HepG2 (cell line): ENCODE results near the gene KLHL8. TPM values are rescaled to one million over a fixed set of nuclear protein-coding genes. Genes with fewer than 3 reads are reported as not detected.

Experiments used
- ATAC-seq: fragments of 200-7000 bp; cut with Tn5 transposase; 3 replicates; pipeline ENCODE4 v1.9.1; 2020; ENCODE audit warnings: mild to moderate bottlenecking, moderate library complexity
- BruUV-seq: library from RNA; stranded (reverse); fragments of 400-500 nt; replicated peaks from 2 replicates; lab custom pipeline; 2021; lab: Mats Ljungman, UMichigan
- CTCF ChIA-PET: fragments of 300-600 bp; formaldehyde crosslinking; extraction: SDS; loops from one replicate; lab custom pipeline; 2021; ENCODE audit warnings: low total read pairs, inconsistent platforms, low intra/inter-chr PET ratio; lab: Yijun Ruan, JAX
- POLR2A ChIA-PET: fragments of 350-600 bp; sonication (Branson Sonifier 250); formaldehyde crosslinking; loops from one replicate; lab custom pipeline; 2020; ENCODE audit warnings: antibody characterized with exemption, inconsistent platforms; lab: Yijun Ruan, JAX
- DNase-seq: peaks from one replicate; pipeline ENCODE4 v3.0.0-alpha.2; 2015; ENCODE audit warnings: low spot score
- FAIRE-seq: peaks from 3 replicates; lab custom pipeline; 2011; peaks lifted over from hg19 to GRCh38; lab: Jason Lieb, UNC
- H2AFZ ChIP-seq: one replicate; pipeline ENCODE4 v1.6.1; 2011; ENCODE audit warnings: low read length, inconsistent platforms
- H3K27ac ChIP-seq: fragments of 300-600 bp; 3 replicates; pipeline ENCODE4 v1.8.0; 2011; ENCODE audit warnings: mixed run types, mild to moderate bottlenecking, mixed read lengths, low read length, inconsistent platforms; ENCODE audit not compliant: insufficient read depth; ENCODE audit errors: extremely low read length
- H3K27me3 ChIP-seq, 2 experiments: fragments of 200-600 bp in 1 of 2; 2 replicates in 1 of 2; 3 replicates in 1 of 2; pipeline versions ENCODE4 v1.6.0 to v1.8.0; 2011; ENCODE audit warnings: low read length in 2 of 2, mild to moderate bottlenecking in 2 of 2, moderate library complexity in 2 of 2, inconsistent platforms in 1 of 2; ENCODE audit not compliant: insufficient read depth in 2 of 2, control insufficient read depth in 1 of 2
- H3K36me3 ChIP-seq, 2 experiments: fragments of 200-600 bp in 1 of 2; replicated peaks in 1 of 2; 2 replicates in 1 of 2; 3 replicates in 1 of 2; pipeline versions ENCODE4 v1.5.1 to v1.8.0; 2011; ENCODE audit warnings: low read length in 2 of 2, inconsistent platforms in 1 of 2; ENCODE audit not compliant: insufficient read depth in 2 of 2, control insufficient read depth in 1 of 2
- H3K4me1 ChIP-seq: 2 replicates; pipeline ENCODE4 v1.5.1; 2012; ENCODE audit warnings: low read length, inconsistent platforms; ENCODE audit not compliant: insufficient read depth
- H3K4me2 ChIP-seq: 2 replicates; pipeline ENCODE4 v1.6.0; 2011; ENCODE audit warnings: low read depth, low read length, inconsistent platforms
- H3K4me3 ChIP-seq, 3 experiments: fragments of 200-600 bp in 1 of 3; sonication (generic), shearing (Covaris generic) in 1 of 3; replicated peaks in 1 of 3; 2 replicates each; pipeline ENCODE4 v1.5.1; 2011 to 2016; ENCODE audit warnings: low read length in 3 of 3, inconsistent platforms in 2 of 3, low read depth in 2 of 3, mild to moderate bottlenecking in 2 of 3, control low read depth in 1 of 3, mixed read lengths in 1 of 3; ENCODE audit not compliant: insufficient read depth in 1 of 3
- H3K79me2 ChIP-seq: one replicate; pipeline ENCODE4 v1.6.1; 2011; ENCODE audit warnings: low read length, inconsistent platforms; ENCODE audit not compliant: insufficient read depth
- H3K9ac ChIP-seq: 2 replicates; pipeline ENCODE4 v1.6.0; 2011; ENCODE audit warnings: mild to moderate bottlenecking, low read depth, low read length, inconsistent platforms; ENCODE audit not compliant: insufficient read depth
- H3K9me3 ChIP-seq: 2 replicates; pipeline ENCODE4 v1.5.1; 2012; ENCODE audit warnings: mild to moderate bottlenecking, low read length
- H4K20me1 ChIP-seq: 2 replicates; pipeline ENCODE4 v1.6.0; 2011; ENCODE audit warnings: inconsistent platforms, mild to moderate bottlenecking, low read length, moderate library complexity; ENCODE audit not compliant: insufficient read depth
- ATF6 ChIP-seq: sonication (generic); formaldehyde crosslinking; conservative IDR thresholded peaks from 2 replicates; pipeline ENCODE4 v1.4.0; 2020; ENCODE audit warnings: missing genetic modification reagents
- FOXM1 ChIP-seq: sonication (generic); formaldehyde crosslinking; IDR thresholded peaks from 2 replicates; pipeline ENCODE4 v1.5.0; 2020; ENCODE audit warnings: missing genetic modification reagents
- ISL2 ChIP-seq: sonication (generic); formaldehyde crosslinking; IDR thresholded peaks from 2 replicates; pipeline ENCODE4 v1.5.0; 2020; ENCODE audit warnings: missing genetic modification reagents
- RNF219 ChIP-seq: sonication (generic); formaldehyde crosslinking; IDR thresholded peaks from 2 replicates; pipeline ENCODE4 v1.5.0; 2020; ENCODE audit warnings: mild to moderate bottlenecking, missing genetic modification reagents
- THAP11 ChIP-seq: IDR thresholded peaks from 2 replicates; pipeline ENCODE4 v1.6.1; 2016; ENCODE audit warnings: missing biosample characterization, missing genetic modification reagents
- ZC3H4 ChIP-seq: sonication (generic); formaldehyde crosslinking; IDR thresholded peaks from 2 replicates; pipeline ENCODE4 v1.4.0; 2020; ENCODE audit warnings: missing genetic modification reagents, borderline replicate concordance
- ZHX1 ChIP-seq: sonication (generic); formaldehyde crosslinking; IDR thresholded peaks from 2 replicates; pipeline ENCODE4 v1.8.1; 2022; ENCODE audit warnings: low read depth, mild to moderate bottlenecking, missing genetic modification reagents
- ZNF124 ChIP-seq: sonication (generic); formaldehyde crosslinking; IDR thresholded peaks from 2 replicates; pipeline ENCODE4 v1.4.0; 2020; ENCODE audit warnings: missing genetic modification reagents
- ZNF331 ChIP-seq: sonication (generic); formaldehyde crosslinking; IDR thresholded peaks from 2 replicates; pipeline ENCODE4 v1.4.0; 2020; ENCODE audit warnings: missing genetic modification reagents
- ZNF737 ChIP-seq: sonication (generic); formaldehyde crosslinking; IDR thresholded peaks from 2 replicates; pipeline ENCODE4 v1.5.0; 2020; ENCODE audit warnings: missing genetic modification reagents, mild to moderate bottlenecking, borderline replicate concordance
- ZNF761 ChIP-seq: sonication (generic); formaldehyde crosslinking; conservative IDR thresholded peaks from 2 replicates; pipeline ENCODE4 v1.4.0; 2020; ENCODE audit warnings: mild to moderate bottlenecking, missing genetic modification reagents
- ZSCAN31 ChIP-seq: sonication (generic); formaldehyde crosslinking; IDR thresholded peaks from 2 replicates; pipeline ENCODE4 v1.5.0; 2020; ENCODE audit warnings: low read depth, mild to moderate bottlenecking, missing genetic modification reagents
- WGBS: methylation state at CpG from one replicate; pipeline ENCODE4 v1.1.6; 2017; ENCODE audit warnings: low lambda C conversion rate; 5-methylcytosine and 5-hydroxymethylcytosine counted together
- in situ Hi-C: cut with HindIII; loops from 2 replicates; pipeline ENCODE4 v1.10.0; 2017; ENCODE audit warnings: low pct_unique_long_range_greater_than_20kb; ENCODE audit not compliant: extremely low pct_ligation_motif_present
- intact Hi-C: fragments of 100-400 bp; cut with micrococcal nuclease; formaldehyde crosslinking; loops from one replicate; pipeline ENCODE4 v1.10.0; 2022; ENCODE audit not compliant: unreplicated experiment
- polyA plus RNA-seq, 8 experiments: library from polyadenylated mRNA; depleted of rRNA in 3 of 8; stranded (reverse) in 7 of 8; unstranded in 1 of 8; fragments of >200 nt; fragmentation: Illumina TruSeq in 4 of 8; extraction: Trizol in 4 of 8; gene quantifications; 2 replicates each; pipeline versions ENCODE4 v1.2.1 to v1.2.3, GENCODE V29; 2011 to 2016; ENCODE audit warnings: low read depth in 4 of 8, missing spikeins in 1 of 8, mixed read lengths in 1 of 8; ENCODE audit not compliant: insufficient read depth in 1 of 8
- total RNA-seq, 5 experiments: library from RNA; depleted of rRNA; stranded (reverse); fragments of >200 nt; fragmentation: Illumina TruSeq; extraction: Trizol; gene quantifications; 2 replicates each; pipeline ENCODE4 v1.2.3, GENCODE V29; 2016; ENCODE audit warnings: low read depth in 1 of 5

The KLHL8 gene
- total and polyA plus RNA-seq, 2 of the 13 experiments (the other 11 are each of a cell fraction or from before 2014, with no cell fraction given) = 2.8 to 11.7 TPM

- H4K20me1 ChIP-seq = no peaks in the 10 kb centered on the region
- 70% methylated on average over 1 of the region's 1 CpG for WGBS
- no peaks in the 10 kb centered on the region for H3K4me1 ChIP-seq
- H3K4me2 ChIP-seq = no peak overlapping the region
- no peak overlapping the region for H2AFZ ChIP-seq
- POLR2A ChIA-PET = no interaction called here
- FAIRE-seq (no peak), DNase-seq (no peak), ATAC-seq (no peak)
- H3K27ac ChIP-seq = no peak overlapping the region
- intact Hi-C loops (no loop called here), in situ Hi-C loops (loop anchor here (25.0 kb wide), 1 partner anchor 574 kb away; the partner anchor contains the start of gene MEPE)
- no peak overlapping the region for H3K4me3 ChIP-seq
- no TSS peak for BruUV-seq
- H3K9me3 ChIP-seq = peaks cover 8% of the 10 kb centered on the region
- peaks cover 0 to 3% of the 10 kb centered on the region in 2 experiments; a peak in 1 of 5 replicates for H3K27me3 ChIP-seq
- H3K36me3 ChIP-seq = no peaks in the 10 kb centered on the region
- no peak overlapping the region for H3K9ac ChIP-seq
- H3K79me2 ChIP-seq = no peaks in the 10 kb centered on the region
- peak; percentile 87 for TF ChIP-seq ZNF124 (CRISPR knock-in tag)
- TF ChIP-seq RNF219 (CRISPR knock-in tag) = no peak
- TF ChIP-seq, all 625 proteins: peak for 1
- CTCF ChIA-PET = no interaction called here
Measured at GRCh38 chr4:87262886-87263285, 42.5 kb upstream of the KLHL8 start.

- Histone ChIP-seq H2AFZ (no peak overlapping the region), H3K9me3 (peaks cover 8% of the 10 kb centered on the region), H3K27me3 (no peaks in the 10 kb centered on the region; a peak in 1 of 5 replicates), H3K9ac (no peak overlapping the region), H3K79me2 (no peaks in the 10 kb centered on the region), H3K27ac (no peak overlapping the region), H3K4me3 (no peak overlapping the region), H4K20me1 (no peaks in the 10 kb centered on the region), H3K4me2 (no peak overlapping the region), H3K36me3 (no peaks in the 10 kb centered on the region), H3K4me1 (no peaks in the 10 kb centered on the region)
- CTCF ChIA-PET = no interaction called here
- WGBS = 25% methylated on average over 2 of the region's 2 CpGs
- ATAC-seq (no peak), FAIRE-seq (no peak), DNase-seq (no peak)
- in situ Hi-C loops (loop anchor here (25.0 kb wide), 1 partner anchor 577 kb away; the partner anchor contains the start of gene MEPE), intact Hi-C loops (no loop called here)
- POLR2A ChIA-PET = no interaction called here
- no TSS peak for BruUV-seq
- no peak for TF ChIP-seq ATF6 (CRISPR knock-in tag)
- TF ChIP-seq ZNF761 = no peak
- no peak for TF ChIP-seq ISL2 (CRISPR knock-in tag)
- no peak for TF ChIP-seq ZHX1 (CRISPR knock-in tag)
- TF ChIP-seq ZNF737 (CRISPR knock-in tag) = no peak
- TF ChIP-seq ZSCAN31 (CRISPR knock-in tag) = no peak
- TF ChIP-seq ZNF331 (CRISPR knock-in tag) = no peak
- TF ChIP-seq FOXM1 (CRISPR knock-in tag) = no peak
- TF ChIP-seq ZC3H4 (CRISPR knock-in tag) = no peak
- TF ChIP-seq THAP11 = no peak
- TF ChIP-seq ZNF124 (CRISPR knock-in tag) = no peak
Measured at GRCh38 chr4:87260477-87260876, 40.1 kb upstream of the KLHL8 start.
